SH-SY5Y (cell line): ENCODE results near the gene ABLIM2.

Source experiments
- GATA2 ChIP-seq: IDR thresholded peaks from 2 replicates; pipeline ENCODE4 v1.6.1; 2011; ENCODE audit warnings: mild to moderate bottlenecking, low read depth, low read length
- GATA3 ChIP-seq: IDR thresholded peaks from 2 replicates; pipeline ENCODE4 v1.6.1; 2011; ENCODE audit warnings: low read depth, mild to moderate bottlenecking, low read length, moderate library complexity

- TF ChIP-seq GATA2 (no peak), GATA3 (no peak)
These were observed 148.7 kb downstream of the ABLIM2 start for GRCh38 chr4:8009710-8010511.
